ENCODE data around the gene COPS3. TPM values are rescaled to one million over a fixed set of nuclear protein-coding genes. Genes with fewer than 3 reads are reported as not detected.

Gene COPS3
- total and polyA plus RNA-seq, 2 experiments from 2014 or later = 108 to 121 TPM

DNA sequence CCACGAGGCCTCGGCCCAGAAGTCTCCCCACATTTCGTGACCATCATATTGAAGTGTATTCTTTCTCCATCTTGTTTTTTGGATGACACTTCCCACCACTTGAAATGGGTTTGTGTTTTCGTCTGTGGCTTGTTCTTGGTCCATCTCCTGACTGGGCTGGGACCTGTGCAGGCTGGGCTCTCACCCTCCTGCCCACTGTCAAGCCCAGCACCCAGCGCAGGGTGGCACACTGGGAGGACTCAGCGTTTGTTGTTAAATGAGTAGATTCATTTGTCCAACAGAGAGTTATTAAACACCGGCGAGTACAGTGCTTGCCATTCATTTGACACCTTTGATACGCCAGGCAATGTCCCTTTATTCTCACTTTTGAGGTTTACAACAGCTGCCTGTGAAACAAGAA lies 44.8 kb upstream of the COPS3 start:
- H3K9me2 ChIP-seq (ENCODE audit: insufficient read depth) = no peaks in the 10 kb centered on the region
- H3K4me3 Mint-ChIP-seq = no peak overlapping the region
- no peaks in the 10 kb centered on the region for H3K4me1 Mint-ChIP-seq
- no peaks in the 10 kb centered on the region for H3K9me3 Mint-ChIP-seq
- H3K36me3 ChIP-seq (ENCODE audit: insufficient read depth) = no peaks in the 10 kb centered on the region
- no peaks in the 10 kb centered on the region for H3K27me3 ChIP-seq (ENCODE audit: insufficient read depth)
- H4K20me1 ChIP-seq (replicated peaks; ENCODE audit: insufficient read depth) = no peaks in the 10 kb centered on the region
- no peak overlapping the region for H3K27ac Mint-ChIP-seq
- no peak for TF ChIP-seq CREB1 (CRISPR knock-in tag; IDR thresholded peaks at IDR 0.05; ENCODE audit: low read depth)
- no peak for TF ChIP-seq STAT1 (IDR thresholded peaks at IDR 0.05; ENCODE audit: unreplicated experiment)
- TF ChIP-seq JUNB (IDR thresholded peaks at IDR 0.05; ENCODE audit: unreplicated experiment) = no peak
- TF ChIP-seq EZH2 (IDR thresholded peaks at IDR 0.05; ENCODE audit: low read depth, unreplicated experiment) = no peak
- TF ChIP-seq, protein P1, sequence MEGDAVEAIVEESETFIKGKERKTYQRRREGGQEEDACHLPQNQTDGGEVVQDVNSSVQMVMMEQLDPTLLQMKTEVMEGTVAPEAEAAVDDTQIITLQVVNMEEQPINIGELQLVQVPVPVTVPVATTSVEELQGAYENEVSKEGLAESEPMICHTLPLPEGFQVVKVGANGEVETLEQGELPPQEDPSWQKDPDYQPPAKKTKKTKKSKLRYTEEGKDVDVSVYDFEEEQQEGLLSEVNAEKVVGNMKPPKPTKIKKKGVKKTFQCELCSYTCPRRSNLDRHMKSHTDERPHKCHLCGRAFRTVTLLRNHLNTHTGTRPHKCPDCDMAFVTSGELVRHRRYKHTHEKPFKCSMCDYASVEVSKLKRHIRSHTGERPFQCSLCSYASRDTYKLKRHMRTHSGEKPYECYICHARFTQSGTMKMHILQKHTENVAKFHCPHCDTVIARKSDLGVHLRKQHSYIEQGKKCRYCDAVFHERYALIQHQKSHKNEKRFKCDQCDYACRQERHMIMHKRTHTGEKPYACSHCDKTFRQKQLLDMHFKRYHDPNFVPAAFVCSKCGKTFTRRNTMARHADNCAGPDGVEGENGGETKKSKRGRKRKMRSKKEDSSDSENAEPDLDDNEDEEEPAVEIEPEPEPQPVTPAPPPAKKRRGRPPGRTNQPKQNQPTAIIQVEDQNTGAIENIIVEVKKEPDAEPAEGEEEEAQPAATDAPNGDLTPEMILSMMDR (conservative IDR thresholded peaks at IDR 0.05; ENCODE audit: low read depth in 2 of 2) = no peak
- no peak for TF ChIP-seq NANOG (IDR thresholded peaks at IDR 0.05; ENCODE audit: borderline replicate concordance)
- TF ChIP-seq POLR2AphosphoS5 (IDR thresholded peaks at IDR 0.05; ENCODE audit: low read depth) = no peak
- TF ChIP-seq ZNF114 (CRISPR knock-in tag; IDR thresholded peaks at IDR 0.05) = no peak
- TF ChIP-seq, protein P2, sequence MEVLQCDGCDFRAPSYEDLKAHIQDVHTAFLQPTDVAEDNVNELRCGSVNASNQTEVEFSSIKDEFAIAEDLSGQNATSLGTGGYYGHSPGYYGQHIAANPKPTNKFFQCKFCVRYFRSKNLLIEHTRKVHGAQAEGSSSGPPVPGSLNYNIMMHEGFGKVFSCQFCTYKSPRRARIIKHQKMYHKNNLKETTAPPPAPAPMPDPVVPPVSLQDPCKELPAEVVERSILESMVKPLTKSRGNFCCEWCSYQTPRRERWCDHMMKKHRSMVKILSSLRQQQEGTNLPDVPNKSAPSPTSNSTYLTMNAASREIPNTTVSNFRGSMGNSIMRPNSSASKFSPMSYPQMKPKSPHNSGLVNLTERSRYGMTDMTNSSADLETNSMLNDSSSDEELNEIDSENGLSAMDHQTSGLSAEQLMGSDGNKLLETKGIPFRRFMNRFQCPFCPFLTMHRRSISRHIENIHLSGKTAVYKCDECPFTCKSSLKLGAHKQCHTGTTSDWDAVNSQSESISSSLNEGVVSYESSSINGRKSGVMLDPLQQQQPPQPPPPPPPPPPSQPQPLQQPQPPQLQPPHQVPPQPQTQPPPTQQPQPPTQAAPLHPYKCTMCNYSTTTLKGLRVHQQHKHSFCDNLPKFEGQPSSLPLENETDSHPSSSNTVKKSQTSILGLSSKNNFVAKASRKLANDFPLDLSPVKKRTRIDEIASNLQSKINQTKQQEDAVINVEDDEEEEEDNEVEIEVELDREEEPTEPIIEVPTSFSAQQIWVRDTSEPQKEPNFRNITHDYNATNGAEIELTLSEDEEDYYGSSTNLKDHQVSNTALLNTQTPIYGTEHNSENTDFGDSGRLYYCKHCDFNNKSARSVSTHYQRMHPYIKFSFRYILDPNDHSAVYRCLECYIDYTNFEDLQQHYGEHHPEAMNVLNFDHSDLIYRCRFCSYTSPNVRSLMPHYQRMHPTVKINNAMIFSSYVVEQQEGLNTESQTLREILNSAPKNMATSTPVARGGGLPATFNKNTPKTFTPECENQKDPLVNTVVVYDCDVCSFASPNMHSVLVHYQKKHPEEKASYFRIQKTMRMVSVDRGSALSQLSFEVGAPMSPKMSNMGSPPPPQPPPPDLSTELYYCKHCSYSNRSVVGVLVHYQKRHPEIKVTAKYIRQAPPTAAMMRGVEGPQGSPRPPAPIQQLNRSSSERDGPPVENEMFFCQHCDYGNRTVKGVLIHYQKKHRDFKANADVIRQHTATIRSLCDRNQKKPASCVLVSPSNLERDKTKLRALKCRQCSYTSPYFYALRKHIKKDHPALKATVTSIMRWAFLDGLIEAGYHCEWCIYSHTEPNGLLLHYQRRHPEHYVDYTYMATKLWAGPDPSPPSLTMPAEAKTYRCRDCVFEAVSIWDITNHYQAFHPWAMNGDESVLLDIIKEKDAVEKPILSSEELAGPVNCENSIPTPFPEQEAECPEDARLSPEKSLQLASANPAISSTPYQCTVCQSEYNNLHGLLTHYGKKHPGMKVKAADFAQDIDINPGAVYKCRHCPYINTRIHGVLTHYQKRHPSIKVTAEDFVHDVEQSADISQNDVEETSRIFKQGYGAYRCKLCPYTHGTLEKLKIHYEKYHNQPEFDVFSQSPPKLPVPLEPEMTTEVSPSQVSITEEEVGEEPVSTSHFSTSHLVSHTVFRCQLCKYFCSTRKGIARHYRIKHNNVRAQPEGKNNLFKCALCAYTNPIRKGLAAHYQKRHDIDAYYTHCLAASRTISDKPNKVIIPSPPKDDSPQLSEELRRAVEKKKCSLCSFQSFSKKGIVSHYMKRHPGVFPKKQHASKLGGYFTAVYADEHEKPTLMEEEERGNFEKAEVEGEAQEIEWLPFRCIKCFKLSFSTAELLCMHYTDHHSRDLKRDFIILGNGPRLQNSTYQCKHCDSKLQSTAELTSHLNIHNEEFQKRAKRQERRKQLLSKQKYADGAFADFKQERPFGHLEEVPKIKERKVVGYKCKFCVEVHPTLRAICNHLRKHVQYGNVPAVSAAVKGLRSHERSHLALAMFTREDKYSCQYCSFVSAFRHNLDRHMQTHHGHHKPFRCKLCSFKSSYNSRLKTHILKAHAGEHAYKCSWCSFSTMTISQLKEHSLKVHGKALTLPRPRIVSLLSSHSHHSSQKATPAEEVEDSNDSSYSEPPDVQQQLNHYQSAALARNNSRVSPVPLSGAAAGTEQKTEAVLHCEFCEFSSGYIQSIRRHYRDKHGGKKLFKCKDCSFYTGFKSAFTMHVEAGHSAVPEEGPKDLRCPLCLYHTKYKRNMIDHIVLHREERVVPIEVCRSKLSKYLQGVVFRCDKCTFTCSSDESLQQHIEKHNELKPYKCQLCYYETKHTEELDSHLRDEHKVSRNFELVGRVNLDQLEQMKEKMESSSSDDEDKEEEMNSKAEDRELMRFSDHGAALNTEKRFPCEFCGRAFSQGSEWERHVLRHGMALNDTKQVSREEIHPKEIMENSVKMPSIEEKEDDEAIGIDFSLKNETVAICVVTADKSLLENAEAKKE (CRISPR knock-in tag; IDR thresholded peaks at IDR 0.05) = no peak
- no peak for TF ChIP-seq EZH2phosphoT487 (IDR thresholded peaks at IDR 0.05; ENCODE audit: unreplicated experiment)
- TF ChIP-seq ZNF331 (CRISPR knock-in tag; IDR thresholded peaks at IDR 0.05; ENCODE audit: low read depth) = no peak
- TF ChIP-seq, protein P3, sequence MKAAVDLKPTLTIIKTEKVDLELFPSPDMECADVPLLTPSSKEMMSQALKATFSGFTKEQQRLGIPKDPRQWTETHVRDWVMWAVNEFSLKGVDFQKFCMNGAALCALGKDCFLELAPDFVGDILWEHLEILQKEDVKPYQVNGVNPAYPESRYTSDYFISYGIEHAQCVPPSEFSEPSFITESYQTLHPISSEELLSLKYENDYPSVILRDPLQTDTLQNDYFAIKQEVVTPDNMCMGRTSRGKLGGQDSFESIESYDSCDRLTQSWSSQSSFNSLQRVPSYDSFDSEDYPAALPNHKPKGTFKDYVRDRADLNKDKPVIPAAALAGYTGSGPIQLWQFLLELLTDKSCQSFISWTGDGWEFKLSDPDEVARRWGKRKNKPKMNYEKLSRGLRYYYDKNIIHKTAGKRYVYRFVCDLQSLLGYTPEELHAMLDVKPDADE (IDR thresholded peaks at IDR 0.05) = no peak
- TF ChIP-seq, protein P4, sequence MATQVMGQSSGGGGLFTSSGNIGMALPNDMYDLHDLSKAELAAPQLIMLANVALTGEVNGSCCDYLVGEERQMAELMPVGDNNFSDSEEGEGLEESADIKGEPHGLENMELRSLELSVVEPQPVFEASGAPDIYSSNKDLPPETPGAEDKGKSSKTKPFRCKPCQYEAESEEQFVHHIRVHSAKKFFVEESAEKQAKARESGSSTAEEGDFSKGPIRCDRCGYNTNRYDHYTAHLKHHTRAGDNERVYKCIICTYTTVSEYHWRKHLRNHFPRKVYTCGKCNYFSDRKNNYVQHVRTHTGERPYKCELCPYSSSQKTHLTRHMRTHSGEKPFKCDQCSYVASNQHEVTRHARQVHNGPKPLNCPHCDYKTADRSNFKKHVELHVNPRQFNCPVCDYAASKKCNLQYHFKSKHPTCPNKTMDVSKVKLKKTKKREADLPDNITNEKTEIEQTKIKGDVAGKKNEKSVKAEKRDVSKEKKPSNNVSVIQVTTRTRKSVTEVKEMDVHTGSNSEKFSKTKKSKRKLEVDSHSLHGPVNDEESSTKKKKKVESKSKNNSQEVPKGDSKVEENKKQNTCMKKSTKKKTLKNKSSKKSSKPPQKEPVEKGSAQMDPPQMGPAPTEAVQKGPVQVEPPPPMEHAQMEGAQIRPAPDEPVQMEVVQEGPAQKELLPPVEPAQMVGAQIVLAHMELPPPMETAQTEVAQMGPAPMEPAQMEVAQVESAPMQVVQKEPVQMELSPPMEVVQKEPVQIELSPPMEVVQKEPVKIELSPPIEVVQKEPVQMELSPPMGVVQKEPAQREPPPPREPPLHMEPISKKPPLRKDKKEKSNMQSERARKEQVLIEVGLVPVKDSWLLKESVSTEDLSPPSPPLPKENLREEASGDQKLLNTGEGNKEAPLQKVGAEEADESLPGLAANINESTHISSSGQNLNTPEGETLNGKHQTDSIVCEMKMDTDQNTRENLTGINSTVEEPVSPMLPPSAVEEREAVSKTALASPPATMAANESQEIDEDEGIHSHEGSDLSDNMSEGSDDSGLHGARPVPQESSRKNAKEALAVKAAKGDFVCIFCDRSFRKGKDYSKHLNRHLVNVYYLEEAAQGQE (IDR thresholded peaks at IDR 0.05; ENCODE audit: unreplicated experiment) = no peak
- H3K4me1 ChIP-seq (ENCODE audit: insufficient read depth) = no peaks in the 10 kb centered on the region
- no peaks in the 10 kb centered on the region; the same call in 2 of the 3 replicates for H3K36me3 Mint-ChIP-seq (ENCODE audit: low read depth)
- no peak for DNase-seq (ENCODE audit: low spot score)
- H3K4me3 ChIP-seq = no peak overlapping the region
- no peak for ATAC-seq
- no peak overlapping the region for H2AFZ ChIP-seq
- H3K79me2 ChIP-seq (replicated peaks; ENCODE audit: insufficient read depth) = no peaks in the 10 kb centered on the region
- H3F3A ChIP-seq (replicated peaks; ENCODE audit: low read depth) = no peaks in the 10 kb centered on the region
- peaks cover 2% of the 10 kb centered on the region for H3K27me3 Mint-ChIP-seq (ENCODE audit: insufficient read depth, low read depth, poor library complexity)
- no peak overlapping the region for H3K27ac ChIP-seq (ENCODE audit: low read depth)
- H3K4me2 ChIP-seq = no peak overlapping the region
